MV-4-11 (cell line): ENCODE results near the gene DCAF7.

Source experiments
- DNase-seq: peaks from one replicate; lab custom pipeline; 2025; lab: John Stamatoyannopoulos, UW

The DCAF7 gene

GRCh38 chr17:63629627-63630026, 79.3 kb downstream of the DCAF7 start:
- DNase-seq = no peak

GRCh38 chr17:63631062-63631461, 80.8 kb downstream of the DCAF7 start:
- DNase-seq = peak; percentile 19

- DNase-seq = no peak
Measured at GRCh38 chr17:63631626-63632025, 81.3 kb downstream of the DCAF7 start.

- no peak for DNase-seq
Measured at GRCh38 chr17:63633742-63634141, 83.5 kb downstream of the DCAF7 start.

GRCh38 chr17:63634163-63634562, 83.9 kb downstream of the DCAF7 start:
- peak; percentile 37 for DNase-seq

- DNase-seq = no peak
Measured at GRCh38 chr17:63634816-63635215, 84.5 kb downstream of the DCAF7 start.

GRCh38 chr17:63635290-63635689, 85.0 kb downstream of the DCAF7 start:
- no peak for DNase-seq

- DNase-seq = no peak
Measured at GRCh38 chr17:63635787-63636186, 85.5 kb downstream of the DCAF7 start.

GRCh38 chr17:63639125-63639524, 88.8 kb downstream of the DCAF7 start:
- DNase-seq = no peak

- no peak for DNase-seq
Measured at GRCh38 chr17:63640038-63640437, 89.8 kb downstream of the DCAF7 start.

GRCh38 chr17:63641692-63642448, 91.6 kb downstream of the DCAF7 start:
- DNase-seq = peak; percentile 91
